Tibial artery (tissue), 4 donors: ENCODE results near the gene PSTPIP1.

ENCODE experiments used
- DNase-seq, 2 donors: peaks; one replicate each; pipeline ENCODE4 v3.0.0-alpha.2; 2019
- H3K27ac ChIP-seq, 2 donors: fragments of 200-600 bp; sonication (generic) in 1 of 2; 1 replicate in 1 of 2; 2 replicates in 1 of 2; pipeline ENCODE4 v1.5.1; 2018 to 2019; ENCODE audit warnings: mild to moderate bottlenecking in 1 of 2
- H3K27me3 ChIP-seq, 2 donors: fragments of 200-600 bp; sonication (generic) in 1 of 2; one replicate each; pipeline versions ENCODE4 v1.5.1 to v1.6.0; 2016 to 2019
- H3K36me3 ChIP-seq, 3 donors: fragments of 200-600 bp; sonication (generic) in 2 of 3; one replicate each; pipeline ENCODE4 v1.5.1; 2016 to 2019; ENCODE audit warnings: mild to moderate bottlenecking in 2 of 3
- H3K4me1 ChIP-seq, 4 donors: fragments of 200-600 bp; sonication (generic) in 2 of 4; 1 replicate in 3 of 4; 2 replicates in 1 of 4; pipeline ENCODE4 v1.5.1; 2016 to 2019
- H3K4me3 ChIP-seq, 2 donors: fragments of 200-600 bp; sonication (generic) in 1 of 2; 1 replicate in 1 of 2; 2 replicates in 1 of 2; pipeline ENCODE4 v1.5.1; 2018 to 2019; ENCODE audit warnings: mild to moderate bottlenecking in 2 of 2
- H3K9me3 ChIP-seq, 3 donors: fragments of 200-600 bp; sonication (generic) in 1 of 3; one replicate each; pipeline ENCODE4 v1.5.1; 2016 to 2019
- intact Hi-C: fragments of 100-400 bp; cut with DNase I; formaldehyde crosslinking; loops from one replicate; pipeline ENCODE4 v1.15.0; 2023; ENCODE audit warnings: low total_unique reads
- TF ChIP-seq, protein P1 (sequence below), 2 experiments: fragments of 200-600 bp in 1 of 2; fragments of 450-650 bp in 1 of 2; IDR thresholded peaks; one replicate each; pipeline ENCODE4 v1.5.1; 2017 to 2019; ENCODE audit warnings: antibody characterized with exemption in 2 of 2, mild to moderate bottlenecking in 1 of 2, moderate library complexity in 1 of 2

PSTPIP1 gene

GRCh38 chr15:76994971-76995945 is at the start of gene PSTPIP1:
PSTPIP1 (plus strand) TSS chr15:76995126; CDS start chr15:76995574, 448 bp downstream.
- peak in 1 of 2 donors; percentile 79 for DNase-seq
- Histone ChIP-seq H3K9me3 (no peaks in the 10 kb centered on the region), H3K4me3 (peak within 1 kb of the TSS; percentile 28 to 34), H3K27me3 (no peaks in the 10 kb centered on the region), H3K36me3 (no peaks in the 10 kb centered on the region), H3K4me1 (peaks cover 0 to 25% (median 18%) of the 10 kb centered on the region in 4 donors), H3K27ac (peak within 1 kb of the TSS; percentile 64 to 69)
- TF ChIP-seq, protein P1, sequence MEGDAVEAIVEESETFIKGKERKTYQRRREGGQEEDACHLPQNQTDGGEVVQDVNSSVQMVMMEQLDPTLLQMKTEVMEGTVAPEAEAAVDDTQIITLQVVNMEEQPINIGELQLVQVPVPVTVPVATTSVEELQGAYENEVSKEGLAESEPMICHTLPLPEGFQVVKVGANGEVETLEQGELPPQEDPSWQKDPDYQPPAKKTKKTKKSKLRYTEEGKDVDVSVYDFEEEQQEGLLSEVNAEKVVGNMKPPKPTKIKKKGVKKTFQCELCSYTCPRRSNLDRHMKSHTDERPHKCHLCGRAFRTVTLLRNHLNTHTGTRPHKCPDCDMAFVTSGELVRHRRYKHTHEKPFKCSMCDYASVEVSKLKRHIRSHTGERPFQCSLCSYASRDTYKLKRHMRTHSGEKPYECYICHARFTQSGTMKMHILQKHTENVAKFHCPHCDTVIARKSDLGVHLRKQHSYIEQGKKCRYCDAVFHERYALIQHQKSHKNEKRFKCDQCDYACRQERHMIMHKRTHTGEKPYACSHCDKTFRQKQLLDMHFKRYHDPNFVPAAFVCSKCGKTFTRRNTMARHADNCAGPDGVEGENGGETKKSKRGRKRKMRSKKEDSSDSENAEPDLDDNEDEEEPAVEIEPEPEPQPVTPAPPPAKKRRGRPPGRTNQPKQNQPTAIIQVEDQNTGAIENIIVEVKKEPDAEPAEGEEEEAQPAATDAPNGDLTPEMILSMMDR (IDR thresholded peaks at IDR 0.05), result no peak
- intact Hi-C loops, result no loop called here

- Histone ChIP-seq H3K4me1 (no peaks in the 10 kb centered on the region), H3K27me3 (no peaks in the 10 kb centered on the region), H3K4me3 (no peak overlapping the region), H3K27ac (no peak overlapping the region), H3K36me3 (peaks cover 10 to 40% (median 28%) of the 10 kb centered on the region in 3 donors), H3K9me3 (no peaks in the 10 kb centered on the region)
- no peak for DNase-seq
- TF ChIP-seq, protein P1 (IDR thresholded peaks at IDR 0.05), result no peak
- intact Hi-C loops, result no loop called here
Measured at GRCh38 chr15:76945494-76946093, 49.3 kb upstream of the PSTPIP1 start.

DNA sequence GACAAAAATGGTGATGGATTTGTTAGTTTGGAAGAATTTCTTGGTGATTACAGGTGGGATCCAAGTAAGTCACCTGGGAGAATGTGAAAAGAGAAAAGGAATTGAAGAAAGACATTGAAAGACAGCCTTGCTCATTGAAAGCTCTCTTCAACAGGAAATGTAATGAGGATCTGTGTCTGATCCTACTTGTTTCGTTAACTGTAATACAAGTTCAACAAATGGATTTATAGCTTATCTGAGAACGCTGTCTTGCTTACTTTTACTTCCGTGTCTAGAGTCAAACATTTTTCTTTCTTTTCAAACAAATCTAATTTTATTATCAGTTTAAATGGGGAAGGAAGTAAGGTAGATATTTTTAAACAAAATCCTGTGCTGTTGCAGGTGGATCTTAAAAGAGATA is 47.5 kb upstream of the PSTPIP1 start:
- TF ChIP-seq, protein P1 (IDR thresholded peaks at IDR 0.05), result no peak
- Histone ChIP-seq H3K36me3 (peaks cover 10 to 48% (median 28%) of the 10 kb centered on the region in 3 donors), H3K27me3 (no peaks in the 10 kb centered on the region), H3K4me1 (no peaks in the 10 kb centered on the region), H3K9me3 (no peaks in the 10 kb centered on the region), H3K27ac (no peak overlapping the region), H3K4me3 (no peak overlapping the region)
- intact Hi-C loops, result no loop called here
- DNase-seq, result no peak

DNA sequence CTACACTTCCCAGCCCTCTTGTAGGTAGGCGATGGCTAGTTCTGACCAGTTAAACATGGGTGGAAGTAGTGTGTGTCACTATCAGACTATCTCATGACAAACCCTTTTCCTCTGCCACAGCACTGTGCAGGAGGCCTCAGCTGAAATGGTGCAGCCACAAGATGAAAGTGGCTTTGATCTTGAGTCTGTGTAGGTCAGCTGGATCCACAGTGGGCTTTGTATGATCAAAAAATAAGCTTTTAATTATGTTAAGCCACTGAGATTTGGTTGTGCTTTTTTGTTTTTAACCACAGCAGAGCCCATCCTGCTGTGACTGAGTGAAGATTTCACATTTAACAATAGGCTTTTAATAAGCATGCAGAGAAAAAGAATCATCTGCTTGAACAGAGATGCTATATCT is 43.7 kb upstream of the PSTPIP1 start:
- Histone ChIP-seq H3K36me3 (peaks cover 0 to 38% (median 18%) of the 10 kb centered on the region in 3 donors), H3K27ac (no peak overlapping the region), H3K9me3 (no peaks in the 10 kb centered on the region), H3K4me3 (no peak overlapping the region), H3K4me1 (no peaks in the 10 kb centered on the region), H3K27me3 (no peaks in the 10 kb centered on the region)
- intact Hi-C loops, result no loop called here
- TF ChIP-seq, protein P1 (IDR thresholded peaks at IDR 0.05), result no peak
- no peak for DNase-seq

- H3K4me1 ChIP-seq, result no peaks in the 10 kb centered on the region
- no peak for DNase-seq
- H3K36me3 ChIP-seq, result peaks cover 0 to 21% (median 9%) of the 10 kb centered on the region in 3 donors
- no peak overlapping the region for H3K4me3 ChIP-seq
- no peaks in the 10 kb centered on the region for H3K9me3 ChIP-seq
- TF ChIP-seq, protein P1 (IDR thresholded peaks at IDR 0.05), result no peak
- intact Hi-C loops, result no loop called here
- no peaks in the 10 kb centered on the region for H3K27me3 ChIP-seq
- no peak overlapping the region for H3K27ac ChIP-seq
Measured at GRCh38 chr15:76953913-76954312, 41.0 kb upstream of the PSTPIP1 start.
